Measurements from ENCODE around the gene CANT1. TPM values are rescaled to one million over a fixed set of nuclear protein-coding genes. Genes with fewer than 3 reads are reported as not detected.
"Not testable (repeated sequence)": the region's sequence is repeated elsewhere in the genome, so short reads cannot be mapped to it uniquely, and the experiment has no call there.

CANT1 gene
- total RNA-seq, 1 donor from 2014 or later = 33.3 TPM

GRCh38 chr17:78946131-78946530 lies 63.4 kb downstream of the CANT1 start:
- DNase-seq = no peak
- H3K27me3 Mint-ChIP-seq (ENCODE audit: unreplicated experiment) = peaks cover 5% of the 10 kb centered on the region
- H3K4me3 Mint-ChIP-seq (ENCODE audit: unreplicated experiment) = no peak overlapping the region
- no peak for TF ChIP-seq CTCF (IDR thresholded peaks at IDR 0.05; ENCODE audit: partially characterized antibody, unreplicated experiment)
- peaks cover 2% of the 10 kb centered on the region for H3K4me1 Mint-ChIP-seq (ENCODE audit: low read depth, unreplicated experiment)
- peaks cover 11% of the 10 kb centered on the region for H3K9me3 Mint-ChIP-seq (ENCODE audit: unreplicated experiment)
- no peak overlapping the region for H3K27ac Mint-ChIP-seq (ENCODE audit: unreplicated experiment)
- H3K36me3 Mint-ChIP-seq (ENCODE audit: unreplicated experiment) = peaks cover 10% of the 10 kb centered on the region

- DNase-seq; H3K4me1 Mint-ChIP-seq (ENCODE audit: low read depth, unreplicated experiment); H3K4me3 Mint-ChIP-seq (ENCODE audit: unreplicated experiment); H3K36me3 Mint-ChIP-seq (ENCODE audit: unreplicated experiment); H3K27me3 Mint-ChIP-seq (ENCODE audit: unreplicated experiment); H3K27ac Mint-ChIP-seq (ENCODE audit: unreplicated experiment): not testable (repeated sequence)
- peaks cover 11% of the 10 kb centered on the region for H3K9me3 Mint-ChIP-seq (ENCODE audit: unreplicated experiment)
Observed at GRCh38 chr17:78945455-78945854, 64.1 kb downstream of the CANT1 start.

- H3K36me3 Mint-ChIP-seq (ENCODE audit: unreplicated experiment) = no peaks in the 10 kb centered on the region
- DNase-seq = no peak
- H3K27ac Mint-ChIP-seq (ENCODE audit: unreplicated experiment) = no peak overlapping the region
- H3K9me3 Mint-ChIP-seq (ENCODE audit: unreplicated experiment) = peaks cover 8% of the 10 kb centered on the region
- H3K4me3 Mint-ChIP-seq (ENCODE audit: unreplicated experiment) = no peak overlapping the region
- peaks cover 2% of the 10 kb centered on the region for H3K4me1 Mint-ChIP-seq (ENCODE audit: low read depth, unreplicated experiment)
- TF ChIP-seq CTCF (IDR thresholded peaks at IDR 0.05; ENCODE audit: partially characterized antibody, unreplicated experiment) = no peak
- H3K27me3 Mint-ChIP-seq (ENCODE audit: unreplicated experiment) = peaks cover 8% of the 10 kb centered on the region
Observed at GRCh38 chr17:78944956-78945355, 64.6 kb downstream of the CANT1 start.

- Mint-ChIP-seq H3K27ac (ENCODE audit: unreplicated experiment) (no peak overlapping the region), H3K9me3 (ENCODE audit: unreplicated experiment) (peaks cover 6% of the 10 kb centered on the region), H3K4me3 (ENCODE audit: unreplicated experiment) (no peak overlapping the region), H3K4me1 (ENCODE audit: low read depth, unreplicated experiment) (peaks cover 2% of the 10 kb centered on the region), H3K36me3 (ENCODE audit: unreplicated experiment) (no peaks in the 10 kb centered on the region), H3K27me3 (ENCODE audit: unreplicated experiment) (peaks cover 8% of the 10 kb centered on the region)
- no peak for TF ChIP-seq CTCF (IDR thresholded peaks at IDR 0.05; ENCODE audit: partially characterized antibody, unreplicated experiment)
- DNase-seq = no peak
Observed at GRCh38 chr17:78944026-78944425, 65.5 kb downstream of the CANT1 start.

Other genes starting within 250 kb of the CANT1 start
- gene CYTH1, start 227.5 kb downstream of the CANT1 start, total RNA-seq (ENCODE audit: unreplicated experiment) = 57.2 TPM
- gene USP36, start 168.9 kb downstream of the CANT1 start, total RNA-seq (ENCODE audit: unreplicated experiment) = 45.3 TPM
- gene CEP295NL, start 106.6 kb downstream of the CANT1 start, total RNA-seq (ENCODE audit: unreplicated experiment) = 6.4 TPM
- gene TIMP2, start 84.4 kb downstream of the CANT1 start, total RNA-seq (ENCODE audit: unreplicated experiment) = 121 TPM
- 30.3 TPM for gene LGALS3BP, start 29.8 kb downstream of the CANT1 start, total RNA-seq (ENCODE audit: unreplicated experiment)
- 0.15 TPM for gene C1QTNF1, start 14.4 kb upstream of the CANT1 start, total RNA-seq (ENCODE audit: unreplicated experiment)
- gene ENGASE, start 65.1 kb upstream of the CANT1 start, total RNA-seq (ENCODE audit: unreplicated experiment) = 51.5 TPM

All from glutamatergic neuron (in vitro differentiated cells).